Psoas muscle (tissue), 8 donors: ENCODE data around the gene ZBTB7C. TPM values are rescaled to one million over a fixed set of nuclear protein-coding genes. Genes with fewer than 3 reads are reported as not detected.
A peak's percentile ranks its signal among the peaks of the same experiment; 100 is the strongest.

Experiments used
- ATAC-seq, 4 donors: fragments of 200-7000 bp; cut with Tn5 transposase; one replicate each; pipeline ENCODE4 v1.9.1; 2020; ENCODE audit warnings: moderate library complexity in 3 of 4, mild to moderate bottlenecking in 2 of 4
- DNase-seq, 2 donors: peaks; one replicate each; pipeline ENCODE4 v3.0.0-alpha.2; 2020
- H3K27ac ChIP-seq: fragments of 200-600 bp; one replicate; pipeline ENCODE4 v1.8.0; 2022
- H3K27me3 ChIP-seq, 3 donors: fragments of 200-600 bp in 1 of 3; one replicate each; pipeline versions ENCODE4 v1.6.1 to v1.8.0; 2013 to 2022; ENCODE audit warnings: low read length in 2 of 3, mild to moderate bottlenecking in 2 of 3, moderate library complexity in 1 of 3; ENCODE audit not compliant: insufficient read depth in 3 of 3
- H3K36me3 ChIP-seq, 2 donors: fragments of 200-600 bp in 1 of 2; one replicate each; pipeline versions ENCODE4 v1.6.1 to v1.8.0; 2013 to 2022; ENCODE audit warnings: low read depth in 1 of 2, mild to moderate bottlenecking in 1 of 2, moderate library complexity in 1 of 2; ENCODE audit not compliant: insufficient read depth in 1 of 2
- H3K4me1 ChIP-seq: fragments of 200-600 bp; one replicate; pipeline ENCODE4 v1.8.0; 2022
- H3K4me3 ChIP-seq: fragments of 200-600 bp; one replicate; pipeline ENCODE4 v1.8.0; 2022; ENCODE audit warnings: mild to moderate bottlenecking
- H3K9me3 ChIP-seq: fragments of 200-600 bp; one replicate; pipeline ENCODE4 v1.8.0; 2022
- CTCF ChIP-seq: fragments of 200-600 bp; IDR thresholded peaks from one replicate; pipeline ENCODE4 v1.8.0; 2022; ENCODE audit warnings: antibody characterized with exemption
- WGBS, 3 donors: extraction: QIAGEN DNeasy Blood & Tissue Kit; methylation state at CpG; one replicate each; pipeline versions ENCODE4 v1.1.6 to v1.1.7; 2013; 5-methylcytosine and 5-hydroxymethylcytosine counted together
- intact Hi-C, 2 donors: fragments of 100-400 bp; cut with DNase I; formaldehyde crosslinking; loops; one replicate each; pipeline versions ENCODE4 v1.11.0 to v1.14.2; 2022
- polyA plus RNA-seq, 3 donors: library from polyadenylated mRNA; stranded (reverse); fragments of 200-250 nt; gene quantifications; one replicate each; pipeline ENCODE4 v1.2.3, GENCODE V29; 2013
- total RNA-seq, 4 donors: library from RNA; stranded (reverse); fragmentation: NEBNext Ultra II Directional in 2 of 4; extraction: Animal tissue kit (Norgen Biotek cat#: 25700) in 2 of 4; gene quantifications; one replicate each; pipeline versions ENCODE4 v1.2.1 to v1.2.4, GENCODE V29; 2021 to 2023
- donor health status: healthy with polysubstance abuse.
- donor health status: DM: no; HTN: no; CAD: no; lungs with moderate emphysema.
- donor health status: Bipolar disorder and iron deficiency.
- donor health status: healthy.
- donor health status: DM: yes; HTN: yes; CAD: no.
- donor health status: DM: no; HTN: no; CAD: no.
- donor health status: DM: no; HTN: no; CAD: no.
- donor health status: DM: yes; HTN: yes; CAD: no.

The ZBTB7C gene
- total and polyA plus RNA-seq, 7 donors = 0.34 to 2.9 (median 0.78) TPM

GRCh38 chr18:48230467-48231113 is 178.6 kb downstream of the ZBTB7C start:
- ATAC-seq (peak; percentile 92 to 98 (median 97)), DNase-seq (peak; percentile 76 to 84)
- H3K36me3 ChIP-seq = no peaks in the 10 kb centered on the region
- no peaks in the 10 kb centered on the region for H3K4me1 ChIP-seq
- WGBS, 3 donors = 67 to 83% (median 74%) methylated on average over 7 of the region's 7 CpGs
- no peak overlapping the region for H3K27ac ChIP-seq
- TF ChIP-seq CTCF = peak; percentile 69
- intact Hi-C loops = loop anchor here (2.0 to 5.0 kb wide), 3 partner anchors 112 to 216 kb away; no protein-coding TSS in a partner anchor
- no peak overlapping the region for H3K4me3 ChIP-seq
- no peaks in the 10 kb centered on the region for H3K9me3 ChIP-seq
- peaks cover 0 to 4% (median 0%) of the 10 kb centered on the region in 3 donors for H3K27me3 ChIP-seq

- no peak for TF ChIP-seq CTCF
- WGBS, 3 donors = 40 to 49% (median 43%) methylated on average over 8 of the region's 8 CpGs
- intact Hi-C loops = no loop called here
- peaks cover 0 to 4% (median 0%) of the 10 kb centered on the region in 3 donors for H3K27me3 ChIP-seq
- ATAC-seq = no peak
- H3K9me3 ChIP-seq = no peaks in the 10 kb centered on the region
- no peak for DNase-seq
- H3K4me1 ChIP-seq = no peaks in the 10 kb centered on the region
- H3K36me3 ChIP-seq = no peaks in the 10 kb centered on the region
- no peak overlapping the region for H3K4me3 ChIP-seq
- no peak overlapping the region for H3K27ac ChIP-seq
Observed at GRCh38 chr18:48229552-48229981, 179.6 kb downstream of the ZBTB7C start.

GRCh38 chr18:48228841-48229240 is 180.3 kb downstream of the ZBTB7C start:
- intact Hi-C loops = no loop called here
- Histone ChIP-seq H3K36me3 (no peaks in the 10 kb centered on the region), H3K27ac (no peak overlapping the region), H3K9me3 (no peaks in the 10 kb centered on the region), H3K4me1 (no peaks in the 10 kb centered on the region), H3K4me3 (no peak overlapping the region), H3K27me3 (peaks cover 0 to 4% (median 0%) of the 10 kb centered on the region in 3 donors)
- TF ChIP-seq CTCF = no peak
- 37 to 59% (median 41%) methylated on average over 10 of the region's 10 CpGs for WGBS, 3 donors
- no peak for ATAC-seq
- DNase-seq = no peak

- WGBS, 3 donors = 30 to 49% (median 43%) methylated on average over 2 of the region's 2 CpGs
- no peak for TF ChIP-seq CTCF
- ATAC-seq (peak in 3 of 4 donors; percentile 47 to 61 (median 57)), DNase-seq (peak; percentile 80 to 82)
- Histone ChIP-seq H3K9me3 (no peaks in the 10 kb centered on the region), H3K4me1 (no peaks in the 10 kb centered on the region), H3K36me3 (no peaks in the 10 kb centered on the region), H3K27ac (no peak overlapping the region), H3K4me3 (no peak overlapping the region), H3K27me3 (peaks cover 0 to 4% (median 0%) of the 10 kb centered on the region in 3 donors)
- intact Hi-C loops = no loop called here
Observed at GRCh38 chr18:48228301-48228715, 180.9 kb downstream of the ZBTB7C start.

GRCh38 chr18:48227206-48227605 is 182.0 kb downstream of the ZBTB7C start:
- no peak overlapping the region for H3K4me3 ChIP-seq
- H3K27me3 ChIP-seq = peaks cover 0 to 4% (median 0%) of the 10 kb centered on the region in 3 donors
- no peaks in the 10 kb centered on the region for H3K36me3 ChIP-seq
- ATAC-seq (no peak), DNase-seq (no peak)
- no peak overlapping the region for H3K27ac ChIP-seq
- H3K9me3 ChIP-seq = no peaks in the 10 kb centered on the region
- 77 to 89% (median 85%) methylated on average over 6 of the region's 6 CpGs for WGBS, 3 donors
- no peak for TF ChIP-seq CTCF
- peaks cover 4% of the 10 kb centered on the region for H3K4me1 ChIP-seq
- intact Hi-C loops = no loop called here
